NCI-H2029 (cell line): ENCODE measurements around the gene PGAM1.
"Not testable (repeated sequence)": the region's sequence is repeated elsewhere in the genome, so short reads cannot be mapped to it uniquely, and the experiment has no call there.

Source experiments
- DNase-seq: peaks from one replicate; lab custom pipeline; 2025; lab: John Stamatoyannopoulos, UW

PGAM1 gene

DNA sequence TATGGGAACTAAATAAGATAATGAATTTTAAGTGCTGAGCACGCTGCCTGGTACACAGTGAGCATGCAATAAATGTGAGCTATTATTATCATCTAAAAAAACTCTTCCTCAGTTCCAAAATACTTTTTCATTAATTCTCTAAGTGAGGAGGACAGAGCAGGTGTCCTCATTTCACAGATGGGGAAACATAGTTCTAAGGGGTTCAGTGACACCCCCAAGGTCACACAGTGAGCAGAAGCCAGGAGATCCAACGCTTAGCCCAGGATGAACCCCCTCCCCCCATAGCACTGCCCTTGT is 18.1 kb upstream of the PGAM1 start:
- no peak for DNase-seq

DNA sequence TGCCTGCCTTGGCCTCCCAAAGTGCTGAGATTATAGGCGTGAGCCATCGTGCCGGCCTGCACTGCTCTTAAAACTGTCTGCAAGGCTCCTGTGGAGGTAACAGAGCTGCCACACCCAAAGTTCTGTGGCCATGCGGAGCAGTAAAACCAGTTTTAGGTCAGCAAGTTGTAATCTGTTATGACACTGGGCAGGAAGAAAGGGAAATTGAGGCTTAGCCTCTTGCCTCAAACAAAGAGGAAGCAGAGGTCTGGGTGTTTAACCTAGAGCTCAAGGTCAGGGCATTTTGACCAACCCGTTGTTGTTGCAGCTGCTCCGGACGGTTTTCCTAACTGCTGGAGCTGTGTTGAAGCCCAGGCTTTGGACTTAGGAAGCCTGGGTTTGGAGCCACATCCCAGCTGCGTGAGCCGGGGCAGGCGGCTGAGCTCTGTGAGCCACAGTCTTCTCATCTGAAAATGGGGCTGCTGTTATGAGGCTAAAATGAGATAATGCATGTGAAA is 17.4 kb upstream of the PGAM1 start:
- no peak for DNase-seq

DNA sequence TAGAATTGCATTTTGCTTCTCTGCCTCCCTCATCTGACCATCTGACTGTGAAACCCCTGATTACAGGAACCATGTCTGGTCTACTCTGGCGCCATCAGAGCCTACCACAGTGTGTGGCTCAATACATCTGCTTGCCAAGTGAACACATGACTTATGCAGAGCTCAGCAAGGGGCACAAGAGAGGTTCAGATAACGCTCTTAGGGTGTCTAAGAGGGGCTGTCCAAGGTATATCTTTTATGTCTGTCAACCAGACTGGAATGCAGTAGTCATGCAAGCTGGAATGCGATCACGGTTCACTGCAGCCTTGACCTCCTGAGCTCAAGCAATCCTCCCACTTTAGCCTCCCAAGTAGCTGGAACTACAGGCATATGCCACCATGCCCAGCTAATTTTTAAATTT is 14.6 kb upstream of the PGAM1 start:
- no peak for DNase-seq

DNA sequence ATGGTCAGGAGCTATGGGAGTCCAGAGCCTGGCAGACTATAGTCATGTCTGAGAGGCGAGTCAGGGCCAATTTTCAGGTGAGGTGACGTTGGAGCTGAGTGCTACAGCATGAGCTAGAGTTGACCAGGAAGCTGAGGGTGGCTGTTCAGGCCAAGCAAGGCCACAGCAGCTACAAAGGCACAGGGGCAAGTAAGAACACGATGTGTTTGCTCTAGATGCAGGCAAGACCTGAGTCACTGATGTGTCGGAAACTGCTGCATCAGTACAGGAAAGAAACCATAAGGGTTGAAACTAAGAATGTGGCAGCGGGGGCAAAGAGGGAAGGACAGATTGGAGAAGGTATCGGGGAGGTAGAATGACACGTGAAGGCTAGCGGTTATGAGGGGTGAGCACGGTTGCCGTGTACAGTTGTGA is 13.1 kb upstream of the PGAM1 start:
- no peak for DNase-seq

DNA sequence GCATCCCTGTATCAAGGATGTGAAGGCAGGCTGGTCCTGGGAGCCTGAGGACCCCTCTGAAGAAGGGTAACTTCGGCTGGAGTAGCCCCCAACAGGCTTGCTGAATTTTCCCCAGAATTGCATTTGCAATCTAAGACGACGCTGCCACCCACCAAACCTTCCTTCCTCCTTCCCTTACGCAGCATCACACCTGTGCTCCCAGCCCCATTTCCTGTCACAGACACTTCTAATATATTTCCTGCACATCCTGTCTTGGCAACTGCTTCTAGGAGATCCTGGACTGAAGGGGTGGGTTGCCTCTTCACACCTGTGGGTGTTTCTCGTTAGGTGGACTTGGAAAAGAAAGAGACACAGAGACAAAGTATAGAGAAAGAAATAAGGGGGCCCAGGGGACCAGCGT is 9.4 kb upstream of the PGAM1 start:
- no peak for DNase-seq

DNA sequence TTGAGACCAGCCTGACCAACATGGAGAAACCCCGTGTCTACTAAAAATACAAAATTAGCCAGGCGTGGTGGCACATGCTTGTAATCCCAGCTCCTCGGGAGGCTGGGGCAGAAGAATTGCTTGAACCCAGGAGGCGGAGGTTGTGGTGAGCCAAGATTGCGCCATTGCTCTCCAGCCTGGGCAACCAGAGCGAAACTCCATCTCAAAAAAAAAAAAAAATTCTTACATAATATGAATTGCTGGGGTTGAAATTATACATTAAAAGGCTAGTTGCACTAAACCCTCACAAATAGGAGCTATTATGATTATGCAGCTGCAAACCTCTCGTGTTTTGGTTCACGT is 2.3 kb upstream of the PGAM1 start:
- DNase-seq = not testable (repeated sequence)

DNA sequence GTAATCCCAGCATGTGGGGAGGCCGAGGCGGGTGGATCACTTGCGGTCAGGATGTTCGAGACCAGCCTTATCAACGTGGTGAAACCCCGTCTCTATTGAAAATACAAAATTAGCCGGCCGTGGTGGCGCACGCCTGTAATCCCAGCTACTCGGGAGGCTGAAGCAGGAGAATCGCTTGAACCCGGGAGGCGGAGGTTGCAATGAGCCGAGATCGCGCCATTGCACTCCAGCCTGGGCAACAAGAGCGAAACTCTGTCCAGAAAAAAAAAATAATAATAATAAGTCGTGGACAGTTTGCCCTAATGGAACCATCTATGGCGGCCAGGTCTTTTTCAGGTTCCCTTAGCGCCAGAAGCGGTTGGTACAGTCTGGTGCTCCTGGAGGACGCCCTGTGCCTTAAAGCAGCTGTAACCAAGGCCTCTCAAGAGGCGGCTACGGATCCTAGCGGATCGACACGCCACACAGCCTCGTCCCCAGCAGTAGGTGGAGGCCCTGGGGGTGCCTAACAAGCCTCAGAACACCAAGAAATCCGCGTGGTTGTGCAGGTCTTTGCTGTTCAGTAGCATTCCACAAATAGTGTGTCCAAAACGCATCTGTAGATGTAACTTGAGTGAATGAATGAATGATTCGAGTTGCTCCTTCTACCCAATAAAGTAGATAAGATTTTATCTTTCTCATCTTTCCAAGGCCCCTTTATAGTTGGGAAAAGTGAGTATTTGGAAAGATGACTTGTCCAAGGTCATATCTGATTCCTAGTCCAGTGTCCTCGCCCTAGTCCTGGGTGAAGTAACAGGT is 982 bp downstream of the PGAM1 start:
- DNase-seq = no peak

DNA sequence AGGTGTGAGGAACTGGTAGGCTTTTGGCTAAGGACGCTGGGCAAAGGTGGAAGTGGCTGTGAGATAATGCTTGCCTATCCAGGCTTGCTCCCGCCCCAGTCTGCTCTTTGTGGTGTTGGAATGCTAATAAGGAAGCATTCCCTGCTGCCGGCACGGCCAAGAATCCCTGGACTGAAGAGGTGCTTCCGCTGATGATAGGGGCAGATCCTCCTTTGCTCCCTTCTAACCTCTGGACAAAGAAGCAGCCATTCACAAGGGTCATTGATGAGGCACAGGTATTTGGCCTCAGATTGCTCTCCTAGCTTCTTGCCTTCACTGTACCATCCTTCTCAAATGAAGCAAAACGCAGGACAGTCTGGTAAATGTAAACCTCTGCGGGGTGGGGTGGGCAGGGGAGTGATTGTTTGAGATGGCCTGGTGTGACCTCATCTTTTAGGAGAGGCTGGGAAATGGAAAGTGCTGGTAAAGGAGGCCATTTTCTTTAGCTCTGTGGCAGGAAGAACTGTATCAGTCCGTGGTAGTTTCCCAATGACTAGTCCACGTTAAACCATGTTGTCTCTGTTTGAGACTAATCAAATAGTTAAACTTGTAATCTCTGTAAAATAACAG is 1.7 kb downstream of the PGAM1 start:
- peak; percentile 27 for DNase-seq

DNA sequence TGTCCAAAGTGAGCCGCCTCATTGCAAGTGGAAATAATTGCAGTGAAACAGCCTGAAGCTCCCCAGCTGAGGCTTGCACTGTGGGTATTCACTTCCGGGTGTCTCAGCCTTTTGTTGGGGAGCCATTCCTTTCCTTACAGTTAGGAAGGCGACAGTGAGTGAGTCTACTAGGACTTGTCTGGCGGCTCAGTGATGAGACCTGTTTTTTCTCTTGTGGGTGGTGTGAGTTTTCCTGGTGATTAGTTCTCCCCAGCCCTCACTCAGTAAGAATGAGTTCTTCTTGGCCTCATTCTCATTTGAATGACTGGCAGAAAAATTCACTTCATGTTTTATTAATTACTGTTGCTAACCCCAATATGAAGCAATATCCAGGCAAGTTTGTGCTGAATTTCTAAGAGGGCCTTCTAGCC is 2.6 kb downstream of the PGAM1 start:
- no peak for DNase-seq

DNA sequence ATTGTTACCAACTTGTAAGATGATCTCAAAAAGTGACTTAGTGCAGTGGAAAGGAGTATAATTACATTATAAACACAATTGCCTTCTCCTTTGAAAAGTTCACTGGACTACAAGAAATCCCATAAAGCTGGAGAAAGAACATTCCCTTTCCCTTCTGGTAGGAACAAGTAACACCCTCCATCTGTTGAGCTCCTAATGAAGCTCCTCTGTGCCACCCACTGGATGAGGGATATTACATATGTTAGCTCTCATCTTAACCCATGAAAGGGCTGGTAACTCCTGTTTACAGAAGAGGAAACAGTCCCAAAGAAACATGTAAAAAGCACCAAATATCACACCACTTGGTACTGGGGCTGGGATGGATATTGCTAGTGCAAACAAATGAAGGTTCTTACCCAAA is 8.1 kb downstream of the PGAM1 start:
- no peak for DNase-seq

DNA sequence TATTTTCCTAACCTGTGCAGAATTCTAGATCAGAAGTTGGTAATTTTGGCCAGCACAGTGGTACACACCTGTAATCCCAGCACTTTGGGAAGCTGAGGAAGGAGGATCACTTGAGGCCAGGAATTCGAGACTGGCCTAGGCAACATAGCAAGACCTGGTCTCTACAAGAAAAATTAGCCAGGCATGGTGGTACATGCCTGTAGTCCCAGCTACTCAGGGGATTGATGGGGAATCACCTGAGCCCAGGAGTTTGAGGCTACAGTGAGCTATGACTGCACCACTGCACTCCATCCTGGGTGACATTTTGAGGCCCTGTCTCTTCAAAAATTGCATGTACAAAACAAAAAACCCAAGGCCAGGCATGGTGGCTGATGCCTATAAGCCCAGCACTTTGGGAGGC is 8.6 kb downstream of the PGAM1 start:
- DNase-seq = no peak

DNA sequence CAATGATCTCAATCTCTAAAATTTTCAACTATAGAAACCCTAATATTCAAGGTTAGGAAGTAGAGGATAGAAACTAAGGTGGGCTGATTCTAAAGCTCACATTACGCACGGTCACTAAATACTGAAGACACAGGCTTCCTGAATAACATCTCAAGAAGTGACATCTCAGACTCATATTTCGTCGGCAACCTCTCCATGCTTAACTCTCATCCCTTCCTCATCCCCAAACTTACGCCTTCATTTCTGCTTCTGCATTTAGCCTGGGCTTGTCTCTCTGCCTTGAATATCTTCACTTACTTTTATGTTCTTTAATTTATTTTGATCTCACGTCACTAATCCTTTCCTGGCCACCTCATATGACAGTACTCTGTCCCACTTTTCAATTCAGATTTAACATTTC is 9.2 kb downstream of the PGAM1 start:
- DNase-seq = no peak

DNA sequence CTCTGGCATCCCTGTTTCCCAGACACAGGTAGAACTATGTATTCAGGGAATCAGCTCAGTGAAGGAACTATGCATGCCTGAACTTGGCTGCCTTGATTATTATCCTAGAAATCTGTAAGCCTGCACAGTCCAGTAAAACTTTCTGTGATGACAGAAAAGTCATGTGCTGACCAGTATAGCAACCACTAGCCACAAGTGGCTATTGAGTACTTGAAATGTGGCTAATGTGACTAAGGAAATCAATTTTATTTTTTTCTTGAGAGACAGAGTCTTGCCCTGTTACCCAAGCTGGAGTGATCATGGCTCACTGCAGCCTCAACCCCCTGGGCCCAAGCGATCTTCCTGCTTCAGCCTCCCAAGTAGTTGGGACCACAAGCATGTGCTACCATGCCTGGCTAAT is 16.3 kb downstream of the PGAM1 start:
- DNase-seq = no peak

DNA sequence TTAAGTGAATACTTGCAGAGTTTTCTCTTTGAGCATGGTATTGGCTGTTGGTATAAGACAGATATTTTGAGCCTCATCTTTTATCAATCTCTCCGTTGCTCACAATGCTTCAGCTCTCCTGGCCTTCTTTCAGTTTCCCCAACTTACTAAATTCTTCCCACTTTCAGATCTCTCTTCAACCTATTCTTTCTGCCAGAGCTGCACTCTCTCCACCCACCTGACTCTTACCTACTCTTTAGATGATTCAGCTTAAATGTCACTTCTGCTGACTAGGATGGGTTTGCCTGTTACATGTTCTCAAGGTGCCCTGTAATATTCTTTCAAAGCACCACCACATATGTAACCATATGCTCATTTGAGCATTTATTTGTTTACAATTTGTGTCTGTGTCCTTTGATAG is 18.2 kb downstream of the PGAM1 start:
- DNase-seq = no peak

DNA sequence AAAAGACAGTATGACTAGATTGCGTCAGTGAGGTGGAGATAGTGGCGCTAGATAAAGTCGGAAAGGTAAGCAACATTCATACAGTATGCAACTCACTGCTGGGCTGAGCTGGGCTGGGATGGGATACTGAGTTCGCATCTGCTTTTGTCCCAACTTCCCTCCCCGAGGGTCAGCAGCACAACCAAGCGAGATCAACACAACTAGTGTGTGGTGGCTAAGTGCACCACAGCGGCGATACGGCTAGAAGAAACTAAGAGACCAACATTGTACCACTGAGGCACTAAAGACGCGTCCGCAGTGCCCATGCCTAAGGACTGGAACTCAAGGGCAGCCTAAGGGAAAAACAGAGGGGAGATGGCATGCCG is 19.3 kb downstream of the PGAM1 start:
- DNase-seq = no peak

DNA sequence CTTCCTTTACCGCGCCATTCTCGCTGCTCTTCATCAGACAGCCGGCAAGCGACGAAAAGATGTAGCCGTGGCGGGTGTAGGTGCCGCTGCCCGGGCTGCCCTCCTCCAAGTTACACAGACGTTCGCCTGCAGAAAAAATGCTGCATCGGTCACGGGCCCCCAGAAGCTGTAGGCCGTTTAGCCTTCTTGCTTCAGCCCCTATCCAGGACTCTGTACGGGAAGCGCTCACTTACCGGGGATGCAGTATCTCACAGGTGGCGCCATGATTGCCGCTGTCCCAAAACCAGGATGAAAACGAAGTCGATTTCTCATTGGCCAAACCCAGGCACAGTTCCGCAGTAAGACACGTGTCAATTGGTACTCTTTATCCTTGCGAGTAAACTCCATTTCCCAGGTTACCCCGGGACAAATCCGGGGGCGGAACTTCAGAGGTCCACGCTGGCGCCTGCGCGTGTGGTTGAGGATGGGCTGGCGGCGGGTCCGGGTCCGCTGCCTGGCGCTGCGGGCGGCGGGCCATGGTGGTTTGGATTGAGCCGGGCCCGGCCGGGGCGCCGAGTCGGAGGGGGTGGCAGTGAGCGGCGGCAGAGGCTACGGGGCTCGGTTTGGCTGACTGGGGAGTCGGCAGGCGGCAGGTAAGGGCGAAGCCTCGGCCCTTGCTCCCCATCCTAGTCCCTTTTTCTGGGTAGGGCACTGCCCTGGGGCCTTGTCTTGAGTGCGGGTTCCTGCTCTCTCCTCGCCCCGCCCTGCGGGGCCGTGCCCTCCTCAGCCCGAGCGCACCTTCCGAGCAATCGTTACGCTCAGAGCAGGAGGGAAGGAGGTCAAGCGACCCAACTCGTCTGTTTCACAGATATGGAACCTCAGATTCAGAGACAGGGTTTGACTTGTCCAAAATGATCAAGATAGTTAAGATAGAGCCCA is 20.0 kb downstream of the PGAM1 start, which contains the start of the genes EXOSC1 and ZDHHC16:
Gene EXOSC1, minus strand, starts transcription at position 285 of the 918 bp plus-strand sequence. Its CDS starts 21 bp downstream, at position 264.
Gene ZDHHC16, plus strand, starts transcription at position 454 of the 918 bp plus-strand sequence. CDS start 5,501 bp downstream, outside the sequence.
- DNase-seq = peak; percentile 82

DNA sequence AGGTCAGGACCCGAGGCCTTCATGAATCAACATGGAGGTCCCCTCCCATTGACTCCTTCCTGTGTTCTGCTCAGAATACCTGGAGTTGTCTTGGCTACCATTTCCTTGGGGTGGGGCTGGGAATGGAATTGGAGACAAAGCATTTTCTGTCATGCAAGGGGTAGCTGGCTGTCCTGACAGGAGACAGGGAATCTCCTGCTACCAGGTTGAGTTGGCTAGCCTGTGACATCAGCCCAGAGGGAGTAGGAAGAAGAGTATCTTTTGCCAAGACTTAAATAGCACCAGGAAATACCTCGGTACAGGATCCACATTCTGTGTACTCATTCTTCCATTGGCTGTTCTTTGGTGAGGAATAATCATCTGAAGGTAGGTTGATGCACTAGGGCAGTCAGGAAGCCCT is 24.8 kb downstream of the PGAM1 start:
- DNase-seq = no peak

DNA sequence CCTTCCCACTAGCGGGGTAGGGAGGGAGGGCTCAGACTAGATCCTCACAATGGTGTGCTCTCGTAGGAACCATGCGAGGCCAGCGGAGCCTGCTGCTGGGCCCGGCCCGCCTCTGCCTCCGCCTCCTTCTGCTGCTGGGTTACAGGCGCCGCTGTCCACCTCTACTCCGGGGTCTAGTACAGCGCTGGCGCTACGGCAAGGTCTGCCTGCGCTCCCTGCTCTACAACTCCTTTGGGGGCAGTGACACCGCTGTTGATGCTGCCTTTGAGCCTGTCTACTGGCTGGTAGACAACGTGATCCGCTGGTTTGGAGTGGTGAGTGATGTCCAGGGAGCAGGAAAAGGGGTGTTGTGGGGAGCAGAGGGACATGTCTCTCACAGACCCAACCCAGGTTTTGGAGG is 25.6 kb downstream of the PGAM1 start:
- no peak for DNase-seq

DNA sequence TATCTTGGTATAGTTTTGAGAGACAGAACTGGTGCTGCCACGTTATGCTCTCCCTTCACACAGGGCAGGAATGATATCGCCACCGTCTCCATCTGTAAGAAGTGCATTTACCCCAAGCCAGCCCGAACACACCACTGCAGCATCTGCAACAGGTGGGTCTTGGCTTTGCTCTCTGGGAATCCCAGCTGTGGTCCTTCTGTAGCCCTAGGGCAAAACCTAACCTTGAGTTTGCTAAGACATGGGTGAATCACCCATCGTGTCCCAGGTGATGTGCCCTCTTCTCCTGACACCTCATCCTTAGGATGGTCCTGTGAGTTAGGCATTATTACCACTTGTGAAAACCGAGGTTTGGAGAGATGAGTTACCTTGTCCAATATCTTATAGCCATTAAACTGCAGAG is 26.4 kb downstream of the PGAM1 start:
- DNase-seq = no peak

DNA sequence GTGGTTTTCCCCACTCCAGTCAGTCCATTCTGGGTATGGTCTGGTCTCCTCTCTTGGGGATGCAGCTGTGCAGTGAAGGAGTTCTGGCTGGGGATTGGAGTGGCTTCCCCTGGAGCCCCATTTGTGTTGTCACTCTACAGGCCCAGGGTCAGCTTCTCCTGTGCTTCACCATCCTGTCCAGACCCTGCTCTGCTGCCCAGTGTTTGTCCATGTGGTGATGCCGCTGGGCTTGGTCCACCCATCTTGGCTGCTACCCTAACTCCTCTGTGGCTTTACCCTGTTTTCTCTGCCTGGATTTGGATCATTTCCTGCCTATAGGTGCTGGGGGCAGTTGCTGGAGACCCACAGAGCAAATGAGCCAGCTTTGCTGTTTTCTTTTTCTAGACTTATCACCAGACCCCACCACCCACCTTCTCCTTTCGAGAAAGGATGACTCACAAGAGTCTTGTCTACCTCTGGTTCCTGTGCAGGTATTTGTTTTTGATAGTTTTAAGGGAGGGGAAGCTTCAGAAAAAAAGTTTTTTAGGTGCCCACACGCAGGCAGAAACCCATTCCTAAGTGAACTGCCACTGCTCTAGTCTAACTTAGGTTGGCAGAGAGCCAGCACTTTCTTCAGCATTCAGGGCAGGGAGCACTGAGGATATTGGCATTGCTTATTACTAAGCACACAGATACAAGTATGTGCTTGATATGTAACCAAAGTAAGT is 28.5 kb downstream of the PGAM1 start:
- peak; percentile 6 for DNase-seq

DNA sequence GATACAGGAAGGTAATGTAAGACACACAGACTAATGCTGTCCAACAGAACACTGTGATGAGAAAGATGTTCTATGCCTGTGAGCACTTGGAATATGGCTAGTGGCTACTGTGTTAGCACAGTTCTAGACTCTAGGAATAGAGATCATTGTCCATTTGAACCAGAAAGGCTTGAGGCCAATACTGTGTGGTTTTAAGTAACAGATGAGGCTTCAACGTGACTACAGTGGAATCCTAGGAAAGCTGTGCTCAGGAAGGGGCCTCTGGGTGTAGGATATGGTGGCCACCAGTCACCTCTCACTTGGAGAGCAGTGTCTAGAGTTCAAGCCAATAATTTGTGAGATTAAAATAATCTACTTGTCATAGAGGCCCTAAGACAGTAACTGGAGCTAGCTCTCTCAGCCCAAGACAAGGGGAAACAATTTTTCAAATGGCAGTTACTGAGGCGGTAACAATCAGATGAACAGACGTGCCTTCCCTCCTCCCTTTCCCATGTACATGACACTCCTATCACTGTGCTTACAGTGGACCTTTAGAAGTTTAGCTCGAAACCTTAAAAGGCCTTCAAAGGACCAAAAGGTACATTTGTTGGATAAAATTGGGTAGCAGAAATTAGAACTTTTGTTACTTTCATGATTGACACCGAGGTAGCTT is 30.2 kb downstream of the PGAM1 start:
- no peak for DNase-seq

DNA sequence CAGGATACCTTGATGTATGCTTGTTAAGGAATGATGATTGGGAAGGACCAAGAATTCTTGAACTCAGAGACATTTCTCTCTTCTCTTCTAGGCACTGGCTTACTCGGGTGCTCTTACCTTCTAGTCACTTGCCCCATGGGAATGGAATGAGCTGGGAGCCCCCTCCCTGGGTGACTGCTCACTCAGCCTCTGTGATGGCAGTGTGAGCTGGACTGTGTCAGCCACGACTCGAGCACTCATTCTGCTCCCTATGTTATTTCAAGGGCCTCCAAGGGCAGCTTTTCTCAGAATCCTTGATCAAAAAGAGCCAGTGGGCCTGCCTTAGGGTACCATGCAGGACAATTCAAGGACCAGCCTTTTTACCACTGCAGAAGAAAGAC is 30.7 kb downstream of the PGAM1 start:
- no peak for DNase-seq
